T-helper 17 cell (primary cell): Measurements from ENCODE around the gene HIPK3. TPM values are rescaled to one million over a fixed set of nuclear protein-coding genes. Genes with fewer than 3 reads are reported as not detected.

Source experiments
- ATAC-seq: fragments of 150-1000 bp; cut with Tn5 transposase; 2 replicates; pipeline ENCODE4 v1.10.0; 2021; ENCODE audit warnings: mild to moderate bottlenecking, moderate library complexity
- DNase-seq, 3 donors: peaks; one replicate each; pipeline versions ENCODE4 v3.0.0 to v3.0.0-alpha.2; 2020 to 2021
- H3K9me3 ChIP-seq: one replicate; pipeline ENCODE4 v1.7.0; 2013; ENCODE audit warnings: low read length, mild to moderate bottlenecking; ENCODE audit not compliant: control insufficient read depth, poor library complexity, severe bottlenecking
- H3K27ac Mint-ChIP-seq: one replicate; pipeline ENCODE4 v1.8.0; 2022; ENCODE audit warnings: mild to moderate bottlenecking, moderate library complexity, mixed read lengths
- H3K27me3 Mint-ChIP-seq: one replicate; pipeline ENCODE4 v1.8.0; 2022; ENCODE audit warnings: mixed read lengths
- H3K36me3 Mint-ChIP-seq: one replicate; pipeline ENCODE4 v1.8.0; 2022; ENCODE audit warnings: low read depth, mixed read lengths
- H3K4me1 Mint-ChIP-seq: one replicate; pipeline ENCODE4 v1.8.0; 2022; ENCODE audit warnings: mild to moderate bottlenecking, mixed read lengths
- H3K4me3 Mint-ChIP-seq: one replicate; pipeline ENCODE4 v1.8.0; 2022; ENCODE audit warnings: mild to moderate bottlenecking, moderate library complexity, mixed read lengths
- total RNA-seq, 4 donors: library from RNA in 2 of 4; stranded (reverse) in 2 of 4; gene quantifications; one replicate each; pipeline ENCODE4 v1.2.3 and lab custom pipeline; 2022 to 2026

The HIPK3 gene
- total RNA-seq, 2 donors from 2014 or later, result 59.7 to 64.1 TPM

- Mint-ChIP-seq H3K27ac (peak overlapping the region; percentile 4), H3K27me3 (no peaks in the 10 kb centered on the region), H3K4me3 (no peak overlapping the region), H3K4me1 (peaks cover 34% of the 10 kb centered on the region), H3K36me3 (peaks cover 3% of the 10 kb centered on the region)
- no peak for ATAC-seq
- no peak for DNase-seq
- H3K9me3 ChIP-seq, result no peaks in the 10 kb centered on the region
Observed at GRCh38 chr11:33266393-33267215, 9.4 kb downstream of the HIPK3 start.

GRCh38 chr11:33268945-33269540, 11.9 kb downstream of the HIPK3 start:
- Mint-ChIP-seq H3K4me1 (peaks cover 27% of the 10 kb centered on the region), H3K27me3 (no peaks in the 10 kb centered on the region), H3K36me3 (peaks cover 3% of the 10 kb centered on the region), H3K27ac (peak overlapping the region; percentile 60), H3K4me3 (no peak overlapping the region)
- DNase-seq, result no peak
- no peaks in the 10 kb centered on the region for H3K9me3 ChIP-seq
- no peak for ATAC-seq

GRCh38 chr11:33269822-33270221, 12.6 kb downstream of the HIPK3 start:
- H3K36me3 Mint-ChIP-seq, result peaks cover 3% of the 10 kb centered on the region
- H3K27ac Mint-ChIP-seq, result peak overlapping the region; percentile 60
- peak overlapping the region; percentile 25 for H3K4me3 Mint-ChIP-seq
- no peaks in the 10 kb centered on the region for H3K9me3 ChIP-seq
- ATAC-seq, result no peak
- H3K4me1 Mint-ChIP-seq, result peaks cover 24% of the 10 kb centered on the region
- no peaks in the 10 kb centered on the region for H3K27me3 Mint-ChIP-seq
- no peak for DNase-seq

- Mint-ChIP-seq H3K4me3 (no peak overlapping the region), H3K4me1 (peaks cover 24% of the 10 kb centered on the region)
Observed at GRCh38 chr11:33271059-33271458, 13.9 kb downstream of the HIPK3 start.

GRCh38 chr11:33272338-33273107, 15.3 kb downstream of the HIPK3 start:
- Mint-ChIP-seq H3K36me3 (peaks cover 3% of the 10 kb centered on the region), H3K27me3 (no peaks in the 10 kb centered on the region), H3K4me1 (peaks cover 24% of the 10 kb centered on the region), H3K4me3 (peak overlapping the region; percentile 60), H3K27ac (peak overlapping the region; percentile 8)
- ATAC-seq (no peak), DNase-seq (no peak)
- no peaks in the 10 kb centered on the region for H3K9me3 ChIP-seq

More at GRCh38 chr11:33271059-33271458, 13.9 kb downstream of the HIPK3 start:
- no peak for DNase-seq
- H3K36me3 Mint-ChIP-seq, result peaks cover 3% of the 10 kb centered on the region
- no peak for ATAC-seq
- no peaks in the 10 kb centered on the region for H3K27me3 Mint-ChIP-seq
- H3K9me3 ChIP-seq, result no peaks in the 10 kb centered on the region
- H3K27ac Mint-ChIP-seq, result no peak overlapping the region

- no peaks in the 10 kb centered on the region for H3K27me3 Mint-ChIP-seq
- peaks cover 31% of the 10 kb centered on the region for H3K4me1 Mint-ChIP-seq
- H3K27ac Mint-ChIP-seq, result peak overlapping the region; percentile 41
- peaks cover 3% of the 10 kb centered on the region for H3K36me3 Mint-ChIP-seq
- H3K9me3 ChIP-seq, result no peaks in the 10 kb centered on the region
- H3K4me3 Mint-ChIP-seq, result no peak overlapping the region
- DNase-seq (no peak), ATAC-seq (no peak)
Observed at GRCh38 chr11:33273656-33274055, 16.5 kb downstream of the HIPK3 start.

- no peaks in the 10 kb centered on the region for H3K9me3 ChIP-seq
- Mint-ChIP-seq H3K4me1 (peaks cover 44% of the 10 kb centered on the region), H3K4me3 (no peak overlapping the region), H3K27me3 (no peaks in the 10 kb centered on the region), H3K27ac (no peak overlapping the region), H3K36me3 (no peaks in the 10 kb centered on the region)
- ATAC-seq, result no peak
- DNase-seq, result no peak
Observed at GRCh38 chr11:33280411-33280810, 23.2 kb downstream of the HIPK3 start.

- Mint-ChIP-seq H3K27me3 (no peaks in the 10 kb centered on the region), H3K4me3 (no peak overlapping the region), H3K36me3 (no peaks in the 10 kb centered on the region), H3K4me1 (peaks cover 44% of the 10 kb centered on the region), H3K27ac (no peak overlapping the region)
- no peak for ATAC-seq
- no peak for DNase-seq
- H3K9me3 ChIP-seq, result no peaks in the 10 kb centered on the region
Observed at GRCh38 chr11:33281758-33282157, 24.6 kb downstream of the HIPK3 start.

- Mint-ChIP-seq H3K27me3 (no peaks in the 10 kb centered on the region), H3K27ac (peak overlapping the region; percentile 19), H3K4me3 (no peak overlapping the region), H3K4me1 (peaks cover 35% of the 10 kb centered on the region), H3K36me3 (peaks cover 2% of the 10 kb centered on the region)
- no peak for ATAC-seq
- no peak for DNase-seq
- H3K9me3 ChIP-seq, result no peaks in the 10 kb centered on the region
Observed at GRCh38 chr11:33284818-33285217, 27.6 kb downstream of the HIPK3 start.

GRCh38 chr11:33290319-33290718, 33.1 kb downstream of the HIPK3 start:
- Mint-ChIP-seq H3K36me3 (peaks cover 3% of the 10 kb centered on the region), H3K4me3 (no peak overlapping the region), H3K27ac (no peak overlapping the region), H3K27me3 (no peaks in the 10 kb centered on the region), H3K4me1 (peaks cover 24% of the 10 kb centered on the region)
- DNase-seq (no peak), ATAC-seq (no peak)
- H3K9me3 ChIP-seq, result no peaks in the 10 kb centered on the region

- Mint-ChIP-seq H3K27ac (no peak overlapping the region), H3K36me3 (peaks cover 9% of the 10 kb centered on the region), H3K4me3 (no peak overlapping the region), H3K4me1 (peaks cover 32% of the 10 kb centered on the region), H3K27me3 (no peaks in the 10 kb centered on the region)
- ATAC-seq, result no peak
- DNase-seq, result no peak
- H3K9me3 ChIP-seq, result no peaks in the 10 kb centered on the region
Observed at GRCh38 chr11:33291004-33291777, 34.0 kb downstream of the HIPK3 start.

- Mint-ChIP-seq H3K27me3 (no peaks in the 10 kb centered on the region), H3K36me3 (peaks cover 9% of the 10 kb centered on the region), H3K27ac (no peak overlapping the region), H3K4me1 (peaks cover 34% of the 10 kb centered on the region), H3K4me3 (no peak overlapping the region)
- ATAC-seq (no peak), DNase-seq (no peak)
- H3K9me3 ChIP-seq, result no peaks in the 10 kb centered on the region
Observed at GRCh38 chr11:33292311-33292710, 35.1 kb downstream of the HIPK3 start.

GRCh38 chr11:33294224-33294623, 37.0 kb downstream of the HIPK3 start:
- H3K9me3 ChIP-seq, result no peaks in the 10 kb centered on the region
- DNase-seq (no peak), ATAC-seq (no peak)
- no peak overlapping the region for H3K4me3 Mint-ChIP-seq
- no peaks in the 10 kb centered on the region for H3K27me3 Mint-ChIP-seq
- peaks cover 9% of the 10 kb centered on the region for H3K36me3 Mint-ChIP-seq
- peaks cover 29% of the 10 kb centered on the region for H3K4me1 Mint-ChIP-seq
- H3K27ac Mint-ChIP-seq, result peak overlapping the region; percentile 39
